Activated CD8-positive, alpha-beta memory T cell treated with anti-CD3 and anti-CD28 coated beads, Interleukin-2, amount 10 ng/mL, durations not matched to agents 7 days and 5 days (primary cell): ENCODE results near the gene TEX36. TPM values are rescaled to one million over a fixed set of nuclear protein-coding genes. Genes with fewer than 3 reads are reported as not detected.
"Not testable (repeated sequence)": the region's sequence is repeated elsewhere in the genome, so short reads cannot be mapped to it uniquely, and the experiment has no call there.

Experiments
- ATAC-seq: fragments of 150-1000 bp; cut with Tn5 transposase; one replicate; pipeline ENCODE4 v1.10.0; 2021; ENCODE audit warnings: moderate library complexity
- CTCF ChIA-PET: fragments of 350-600 bp; sonication (Branson Sonifier 250); formaldehyde crosslinking; loops from one replicate; lab custom pipeline; 2021; ENCODE audit warnings: antibody characterized with exemption; lab: Charles Lee
- DNase-seq: peaks from one replicate; pipeline ENCODE4 v3.0.0-alpha.2; 2020
- H3K27ac Mint-ChIP-seq: one replicate; pipeline ENCODE4 v1.8.0; 2021; ENCODE audit warnings: mild to moderate bottlenecking, mixed read lengths
- H3K27me3 Mint-ChIP-seq: one replicate; pipeline ENCODE4 v1.8.0; 2021; ENCODE audit warnings: mixed read lengths
- H3K36me3 Mint-ChIP-seq: one replicate; pipeline ENCODE4 v1.8.0; 2021; ENCODE audit warnings: mild to moderate bottlenecking, mixed read lengths
- H3K4me1 Mint-ChIP-seq: one replicate; pipeline ENCODE4 v1.8.0; 2021; ENCODE audit warnings: mixed read lengths
- H3K4me3 Mint-ChIP-seq: one replicate; pipeline ENCODE4 v1.8.0; 2021; ENCODE audit warnings: mild to moderate bottlenecking, moderate library complexity, mixed read lengths
- H3K9me3 Mint-ChIP-seq: one replicate; pipeline ENCODE4 v1.8.0; 2022; ENCODE audit warnings: low read depth, mixed read lengths
- total RNA-seq, 2 experiments: library from RNA; stranded (reverse); gene quantifications; one replicate each; pipeline ENCODE4 v1.2.3, GENCODE V29; 2021

TEX36 gene
- total RNA-seq, 2 experiments from 2014 or later: not detected

GRCh38 chr10:125683821-125684220 lies 858 bp upstream of the TEX36 start:
- H3K27me3 Mint-ChIP-seq: peaks cover 5% of the 10 kb centered on the region
- no peak overlapping the region for H3K4me3 Mint-ChIP-seq
- peaks cover 3% of the 10 kb centered on the region for H3K9me3 Mint-ChIP-seq
- H3K36me3 Mint-ChIP-seq: no peaks in the 10 kb centered on the region
- CTCF ChIA-PET: no interaction called here
- H3K4me1 Mint-ChIP-seq: no peaks in the 10 kb centered on the region
- ATAC-seq: no peak
- no peak overlapping the region for H3K27ac Mint-ChIP-seq
- DNase-seq: no peak

GRCh38 chr10:125679436-125679835 lies 3.5 kb downstream of the TEX36 start:
- Mint-ChIP-seq H3K27me3 (peaks cover 8% of the 10 kb centered on the region), H3K36me3 (no peaks in the 10 kb centered on the region), H3K4me3 (no peak overlapping the region), H3K9me3 (peaks cover 18% of the 10 kb centered on the region), H3K27ac (no peak overlapping the region), H3K4me1 (no peaks in the 10 kb centered on the region)
- DNase-seq (no peak), ATAC-seq (no peak)
- CTCF ChIA-PET: no interaction called here

- CTCF ChIA-PET: no interaction called here
- H3K4me1 Mint-ChIP-seq: no peaks in the 10 kb centered on the region
- ATAC-seq: no peak
- no peak for DNase-seq
- no peaks in the 10 kb centered on the region for H3K36me3 Mint-ChIP-seq
- H3K27me3 Mint-ChIP-seq: peaks cover 9% of the 10 kb centered on the region
- no peak overlapping the region for H3K4me3 Mint-ChIP-seq
- peaks cover 14% of the 10 kb centered on the region for H3K9me3 Mint-ChIP-seq
- H3K27ac Mint-ChIP-seq: no peak overlapping the region
Measured at GRCh38 chr10:125672884-125673283, 10.1 kb downstream of the TEX36 start.

- no peaks in the 10 kb centered on the region for H3K4me1 Mint-ChIP-seq
- no peak for ATAC-seq
- H3K4me3 Mint-ChIP-seq: no peak overlapping the region
- no peaks in the 10 kb centered on the region for H3K36me3 Mint-ChIP-seq
- peaks cover 2% of the 10 kb centered on the region for H3K27me3 Mint-ChIP-seq
- H3K27ac Mint-ChIP-seq: no peak overlapping the region
- CTCF ChIA-PET: no interaction called here
- no peaks in the 10 kb centered on the region for H3K9me3 Mint-ChIP-seq
- no peak for DNase-seq
Measured at GRCh38 chr10:125662584-125662983, 20.4 kb downstream of the TEX36 start.

- Mint-ChIP-seq H3K4me1 (no peaks in the 10 kb centered on the region), H3K27me3 (peaks cover 2% of the 10 kb centered on the region), H3K4me3 (no peak overlapping the region), H3K9me3 (no peaks in the 10 kb centered on the region), H3K36me3 (no peaks in the 10 kb centered on the region), H3K27ac (no peak overlapping the region)
- ATAC-seq (no peak), DNase-seq (no peak)
- CTCF ChIA-PET: no interaction called here
Measured at GRCh38 chr10:125661941-125662515, 20.9 kb downstream of the TEX36 start.

GRCh38 chr10:125661431-125661940 lies 21.5 kb downstream of the TEX36 start:
- CTCF ChIA-PET: no interaction called here
- no peaks in the 10 kb centered on the region for H3K4me1 Mint-ChIP-seq

GRCh38 chr10:125659071-125659470 lies 23.9 kb downstream of the TEX36 start:
- Mint-ChIP-seq H3K27me3 (peaks cover 3% of the 10 kb centered on the region), H3K36me3 (no peaks in the 10 kb centered on the region), H3K4me3 (no peak overlapping the region), H3K4me1 (no peaks in the 10 kb centered on the region), H3K9me3 (no peaks in the 10 kb centered on the region), H3K27ac (no peak overlapping the region)
- DNase-seq: no peak
- no peak for ATAC-seq
- CTCF ChIA-PET: no interaction called here

More at GRCh38 chr10:125661431-125661940, 21.5 kb downstream of the TEX36 start:
- no peak for DNase-seq
- Mint-ChIP-seq H3K9me3 (no peaks in the 10 kb centered on the region), H3K27me3 (peaks cover 2% of the 10 kb centered on the region), H3K27ac (no peak overlapping the region), H3K36me3 (no peaks in the 10 kb centered on the region), H3K4me3 (no peak overlapping the region)
- no peak for ATAC-seq

- H3K36me3 Mint-ChIP-seq: no peaks in the 10 kb centered on the region
- CTCF ChIA-PET: no interaction called here
Measured at GRCh38 chr10:125656523-125656922, 26.4 kb downstream of the TEX36 start.

GRCh38 chr10:125653113-125653512 lies 29.9 kb downstream of the TEX36 start:
- CTCF ChIA-PET, H3K4me1 Mint-ChIP-seq, H3K9me3 Mint-ChIP-seq, H3K4me3 Mint-ChIP-seq, H3K36me3 Mint-ChIP-seq, ATAC-seq, DNase-seq, H3K27me3 Mint-ChIP-seq, H3K27ac Mint-ChIP-seq: not testable (repeated sequence)

More at GRCh38 chr10:125656523-125656922, 26.4 kb downstream of the TEX36 start:
- DNase-seq: no peak
- no peaks in the 10 kb centered on the region for H3K9me3 Mint-ChIP-seq
- no peaks in the 10 kb centered on the region for H3K4me1 Mint-ChIP-seq
- H3K4me3 Mint-ChIP-seq: no peak overlapping the region
- no peak for ATAC-seq
- H3K27ac Mint-ChIP-seq: no peak overlapping the region
- peaks cover 3% of the 10 kb centered on the region for H3K27me3 Mint-ChIP-seq

- CTCF ChIA-PET: no interaction called here
- no peaks in the 10 kb centered on the region for H3K4me1 Mint-ChIP-seq
- H3K4me3 Mint-ChIP-seq: no peak overlapping the region
- peaks cover 3% of the 10 kb centered on the region for H3K9me3 Mint-ChIP-seq
- DNase-seq (no peak), ATAC-seq (no peak)
- H3K27ac Mint-ChIP-seq: no peak overlapping the region
- H3K27me3 Mint-ChIP-seq: no peaks in the 10 kb centered on the region
- H3K36me3 Mint-ChIP-seq: no peaks in the 10 kb centered on the region
Measured at GRCh38 chr10:125646311-125646710, 36.7 kb downstream of the TEX36 start.

GRCh38 chr10:125641398-125641797 lies 41.6 kb downstream of the TEX36 start:
- Mint-ChIP-seq H3K4me3 (no peak overlapping the region), H3K4me1 (no peaks in the 10 kb centered on the region), H3K9me3 (peaks cover 3% of the 10 kb centered on the region), H3K36me3 (no peaks in the 10 kb centered on the region), H3K27ac (no peak overlapping the region), H3K27me3 (no peaks in the 10 kb centered on the region)
- ATAC-seq (no peak), DNase-seq (no peak)
- CTCF ChIA-PET: no interaction called here

GRCh38 chr10:125640653-125641052 lies 42.3 kb downstream of the TEX36 start:
- no peak overlapping the region for H3K27ac Mint-ChIP-seq
- DNase-seq (no peak), ATAC-seq (no peak)
- no peaks in the 10 kb centered on the region for H3K36me3 Mint-ChIP-seq
- H3K9me3 Mint-ChIP-seq: no peaks in the 10 kb centered on the region
- CTCF ChIA-PET: no interaction called here
- no peaks in the 10 kb centered on the region for H3K27me3 Mint-ChIP-seq
- no peak overlapping the region for H3K4me3 Mint-ChIP-seq
- no peaks in the 10 kb centered on the region for H3K4me1 Mint-ChIP-seq

- H3K4me1 Mint-ChIP-seq: no peaks in the 10 kb centered on the region
- no peak overlapping the region for H3K27ac Mint-ChIP-seq
- ATAC-seq (no peak), DNase-seq (no peak)
- H3K4me3 Mint-ChIP-seq: no peak overlapping the region
- no peaks in the 10 kb centered on the region for H3K27me3 Mint-ChIP-seq
- H3K9me3 Mint-ChIP-seq: no peaks in the 10 kb centered on the region
- H3K36me3 Mint-ChIP-seq: no peaks in the 10 kb centered on the region
- CTCF ChIA-PET: no interaction called here
Measured at GRCh38 chr10:125639846-125640245, 43.1 kb downstream of the TEX36 start.

GRCh38 chr10:125638555-125638954 lies 44.4 kb downstream of the TEX36 start:
- H3K36me3 Mint-ChIP-seq: no peaks in the 10 kb centered on the region
- DNase-seq (no peak), ATAC-seq (no peak)
- no peak overlapping the region for H3K4me3 Mint-ChIP-seq
- no peaks in the 10 kb centered on the region for H3K27me3 Mint-ChIP-seq
- CTCF ChIA-PET: no interaction called here
- H3K9me3 Mint-ChIP-seq: no peaks in the 10 kb centered on the region
- H3K4me1 Mint-ChIP-seq: no peaks in the 10 kb centered on the region
- H3K27ac Mint-ChIP-seq: no peak overlapping the region
